GM21515 (cell line): ENCODE results near the gene CD163L1.
"Not testable (repeated sequence)": the region's sequence is repeated elsewhere in the genome, so short reads cannot be mapped to it uniquely, and the experiment has no call there.

Experiments
- ATAC-seq: cut with Tn5 transposase; IDR thresholded peaks from one replicate; pipeline ENCODE4 v1.9.1; 2021; ENCODE audit not compliant: unreplicated experiment

The CD163L1 gene

GRCh38 chr12:7337790-7338189 is 106.2 kb downstream of the CD163L1 start:
- not testable (repeated sequence) for ATAC-seq

- ATAC-seq = no peak
Measured at GRCh38 chr12:7327918-7328317, 116.0 kb downstream of the CD163L1 start.

- ATAC-seq = no peak
Measured at GRCh38 chr12:7324176-7324575, 119.8 kb downstream of the CD163L1 start.

GRCh38 chr12:7322599-7322998 is 121.4 kb downstream of the CD163L1 start:
- no peak for ATAC-seq

- ATAC-seq = no peak
Measured at GRCh38 chr12:7321624-7322023, 122.3 kb downstream of the CD163L1 start.

- ATAC-seq = no peak
Measured at GRCh38 chr12:7319930-7320329, 124.0 kb downstream of the CD163L1 start.

- ATAC-seq = no peak
Measured at GRCh38 chr12:7310070-7310469, 133.9 kb downstream of the CD163L1 start.
